Measurements from ENCODE around the gene EPS15.
"Not testable (repeated sequence)": the region's sequence is repeated elsewhere in the genome, so short reads cannot be mapped to it uniquely, and the experiment has no call there.

EPS15 gene

DNA sequence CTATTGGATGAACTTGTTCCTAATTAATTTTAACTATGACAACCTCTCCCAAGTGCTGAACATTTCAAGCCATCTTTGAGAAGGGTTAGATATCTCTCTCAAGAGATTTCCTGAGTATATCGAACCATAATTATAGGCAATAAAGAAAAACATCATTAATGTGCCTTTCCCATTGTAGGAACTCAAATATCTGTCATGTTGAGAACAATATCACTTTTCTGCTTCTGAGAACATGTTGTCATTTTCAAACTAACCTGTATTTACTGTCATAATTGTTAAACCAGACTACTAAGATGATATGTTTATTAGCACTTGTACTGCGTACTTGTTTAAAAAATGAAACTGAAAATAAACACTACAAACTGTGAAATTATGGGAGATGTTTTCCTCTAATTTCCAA lies 4.3 kb downstream of the EPS15 start:
- no peak for FAIRE-seq

- no peak for FAIRE-seq
Measured at GRCh38 chr1:51512606-51513005, 6.5 kb downstream of the EPS15 start.

DNA sequence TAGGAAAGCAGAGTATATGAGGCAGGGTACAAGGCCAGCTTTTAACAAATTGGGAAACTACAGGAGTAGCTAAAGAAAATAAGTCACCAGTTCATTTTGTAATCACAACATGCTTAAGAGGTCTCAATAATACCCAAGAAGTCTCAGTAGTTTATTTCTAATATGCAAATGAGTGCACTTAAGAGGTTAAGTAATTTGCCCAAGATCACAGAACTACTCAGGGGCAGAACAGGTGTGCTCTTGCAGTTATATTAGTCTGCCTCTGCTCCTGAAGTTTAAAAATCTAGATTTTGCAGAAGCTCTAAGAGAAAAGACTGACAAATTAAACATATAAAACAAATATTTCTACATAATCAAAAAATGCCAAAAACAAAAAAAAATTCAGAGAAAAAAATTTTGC lies 6.9 kb downstream of the EPS15 start:
- FAIRE-seq, result no peak

- FAIRE-seq, result no peak
Measured at GRCh38 chr1:51509773-51510172, 9.3 kb downstream of the EPS15 start.

DNA sequence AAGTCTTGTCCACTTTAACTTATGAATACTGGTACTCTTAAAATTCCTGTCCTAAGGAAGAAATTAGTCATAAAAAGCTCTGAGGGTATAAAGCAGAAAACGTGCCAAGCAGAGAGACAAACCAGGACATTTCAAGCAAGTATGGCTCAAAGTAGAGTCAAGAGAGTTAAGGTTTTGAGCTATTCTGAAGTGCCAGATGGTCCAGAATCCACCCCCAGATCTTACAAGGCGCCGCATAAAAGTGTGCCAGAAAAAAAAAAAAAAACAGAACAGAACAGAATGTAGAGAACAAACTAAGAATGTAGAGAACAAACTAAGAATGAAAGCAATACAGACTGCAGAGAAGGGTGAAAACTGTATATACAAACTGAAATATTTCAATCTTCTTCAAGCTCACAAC lies 12.5 kb downstream of the EPS15 start:
- no peak for FAIRE-seq

DNA sequence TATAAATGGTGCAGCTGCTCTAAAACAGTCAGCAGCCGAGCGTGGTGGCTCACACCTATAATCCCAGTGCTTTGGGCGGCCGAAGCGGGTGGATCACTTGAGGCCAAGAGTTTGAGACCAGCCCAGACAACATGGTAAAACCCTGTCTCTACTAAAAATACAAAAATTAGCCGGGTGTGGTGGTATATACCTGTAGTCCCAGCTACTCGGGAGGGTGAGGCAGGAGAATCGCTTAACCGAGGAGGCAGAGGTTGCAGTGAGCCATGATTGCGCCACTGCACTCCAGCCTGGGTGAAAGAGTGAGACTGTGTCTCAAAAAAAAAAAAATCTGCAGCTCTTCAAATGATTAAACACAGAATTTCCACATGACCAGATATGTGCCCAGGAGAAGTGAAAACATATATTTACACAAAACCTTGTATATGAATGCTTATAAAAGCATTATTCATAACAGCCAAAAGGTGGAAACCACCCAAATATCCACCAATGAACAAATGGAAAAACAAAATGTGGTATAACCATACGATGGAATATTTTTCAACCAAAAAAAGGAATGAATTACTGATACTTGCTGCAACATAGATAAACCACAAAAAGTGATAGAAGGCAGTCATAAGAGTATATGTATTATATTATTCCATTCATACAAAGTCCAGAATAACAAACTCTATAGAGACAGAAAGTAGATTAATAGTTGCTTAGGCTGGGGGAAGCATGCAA lies 14.1 kb downstream of the EPS15 start:
- no peak for FAIRE-seq

- not testable (repeated sequence) for FAIRE-seq
Measured at GRCh38 chr1:51501218-51501630, 17.8 kb downstream of the EPS15 start.

- no peak for FAIRE-seq
Measured at GRCh38 chr1:51499694-51500093, 19.4 kb downstream of the EPS15 start.

DNA sequence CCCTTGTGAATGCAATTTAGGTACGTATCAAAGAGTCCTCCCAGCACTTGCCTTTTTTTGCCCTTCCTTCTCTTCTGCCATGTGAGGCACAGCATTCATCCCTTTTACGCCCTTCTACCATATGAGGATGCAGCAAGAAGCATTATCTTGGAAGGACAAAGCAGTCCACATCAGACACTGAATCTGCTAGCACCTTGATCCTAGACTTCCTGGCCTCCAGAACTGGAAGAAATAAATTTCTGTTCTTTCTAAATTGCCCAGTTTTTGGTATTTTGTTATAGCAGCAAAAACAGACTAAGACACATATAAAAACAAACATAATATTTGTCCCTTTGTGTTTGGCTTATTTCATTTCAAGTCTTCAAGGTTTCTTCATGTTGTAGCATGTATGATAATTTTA lies 20.1 kb downstream of the EPS15 start:
- no peak for FAIRE-seq

DNA sequence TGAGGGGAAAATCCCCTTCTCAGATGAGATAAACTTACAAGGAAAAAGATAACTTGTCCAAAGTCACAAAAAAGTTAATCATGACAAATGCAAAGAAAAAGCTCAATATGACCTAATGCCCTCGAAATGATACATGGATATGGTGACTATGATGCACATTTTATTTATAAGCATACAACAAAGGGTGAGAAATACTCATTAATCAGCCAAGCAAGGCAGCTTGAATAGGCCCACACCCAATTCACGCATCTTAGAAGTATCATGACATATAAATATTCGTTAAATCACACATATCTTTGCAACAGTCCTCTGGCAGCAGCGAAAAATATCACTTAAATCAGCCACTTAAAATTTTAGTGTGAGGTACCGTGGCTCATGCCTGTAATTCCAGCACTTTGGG lies 21.7 kb downstream of the EPS15 start:
- no peak for FAIRE-seq

DNA sequence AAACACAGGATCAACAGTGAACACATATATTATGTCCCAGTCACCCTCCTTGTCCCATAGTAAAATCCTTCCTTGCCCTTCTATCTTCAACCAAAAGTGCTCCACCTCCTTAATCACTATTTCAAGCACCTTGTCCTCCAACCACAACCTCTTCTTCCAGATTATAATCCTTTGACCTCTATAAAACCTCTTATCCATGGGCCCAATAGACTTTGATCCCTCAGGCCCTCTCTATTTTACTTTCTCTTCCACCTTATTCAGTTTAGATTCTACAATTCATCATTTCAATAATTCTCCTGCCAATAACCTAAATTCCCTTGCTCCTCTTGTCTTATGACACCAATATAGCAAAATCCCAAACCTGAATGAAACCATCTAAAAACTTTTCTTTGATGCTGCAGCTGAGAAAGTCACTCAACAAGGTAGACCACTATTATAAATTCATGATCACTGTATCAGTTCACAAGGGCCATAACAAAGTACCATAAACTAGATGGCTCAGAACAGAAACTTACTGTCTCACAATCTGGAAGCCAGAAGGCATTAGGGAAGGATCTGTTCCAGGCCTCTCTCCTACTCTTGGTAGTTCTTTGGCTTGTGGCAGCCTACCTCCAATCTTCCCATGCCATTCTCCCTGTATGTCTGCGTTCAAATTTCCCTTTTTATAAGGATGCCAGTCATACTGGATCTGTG lies 24.8 kb downstream of the EPS15 start:
- no peak for FAIRE-seq

DNA sequence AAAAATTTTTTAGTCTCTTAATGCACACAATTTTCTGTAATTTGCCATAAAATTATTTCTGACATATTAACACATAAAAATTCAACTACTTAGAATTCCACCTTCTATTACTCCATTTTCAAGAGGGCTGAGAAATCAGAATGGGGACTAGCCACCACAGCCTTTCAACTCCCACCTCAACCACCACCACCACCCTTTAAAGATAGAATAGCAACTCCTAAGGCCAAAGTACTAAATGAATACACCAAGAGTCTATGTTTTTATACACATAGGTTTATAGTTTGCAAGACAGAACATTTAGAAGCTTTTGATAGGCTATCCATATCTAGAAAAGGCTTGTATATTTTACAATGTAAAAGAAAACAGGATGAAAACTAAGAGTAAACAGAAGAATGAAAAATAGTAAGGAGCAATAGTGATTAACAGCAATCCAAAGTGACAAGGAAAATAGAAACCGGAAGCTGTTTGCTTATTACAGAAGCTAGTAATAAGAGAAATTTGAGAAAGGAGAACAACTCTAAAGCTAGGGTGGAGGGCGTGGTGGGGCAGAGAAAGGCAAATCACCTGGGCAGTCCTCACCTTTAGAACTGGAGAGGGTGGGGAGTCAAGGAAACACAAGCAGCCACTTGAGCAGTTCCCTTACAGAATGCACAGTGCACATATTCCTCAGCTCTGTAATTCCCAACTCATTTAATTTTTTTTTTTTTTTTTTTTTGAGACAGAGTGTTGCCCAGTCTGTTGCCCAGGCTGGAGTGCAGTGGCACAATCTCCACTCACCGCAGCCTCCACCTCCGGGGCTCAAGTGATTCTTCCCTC lies 27.7 kb downstream of the EPS15 start:
- FAIRE-seq, result no peak

DNA sequence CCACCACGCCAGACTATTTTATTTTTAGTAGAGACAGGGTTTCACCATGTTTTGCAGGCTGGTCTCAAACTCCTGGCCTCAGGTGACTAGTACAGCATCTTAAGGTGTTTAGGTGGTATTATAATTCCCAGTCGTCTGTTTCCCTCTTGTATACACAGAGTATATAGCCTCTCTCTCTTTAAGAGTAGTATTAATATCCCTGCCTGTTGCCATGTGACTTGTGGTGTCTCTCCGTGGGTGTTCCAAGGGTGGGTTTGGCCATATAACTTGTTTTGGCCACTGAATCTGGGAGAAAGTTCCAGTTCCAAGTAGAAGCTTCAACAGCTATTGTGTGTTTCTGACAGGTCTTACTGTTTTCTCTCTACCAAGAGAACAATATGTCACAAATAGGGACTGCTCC lies 29.6 kb downstream of the EPS15 start:
- FAIRE-seq, result no peak

GRCh38 chr1:51488372-51489050 lies 30.6 kb downstream of the EPS15 start:
- FAIRE-seq, result no peak

GRCh38 chr1:51487628-51488027 lies 31.4 kb downstream of the EPS15 start:
- FAIRE-seq, result no peak

DNA sequence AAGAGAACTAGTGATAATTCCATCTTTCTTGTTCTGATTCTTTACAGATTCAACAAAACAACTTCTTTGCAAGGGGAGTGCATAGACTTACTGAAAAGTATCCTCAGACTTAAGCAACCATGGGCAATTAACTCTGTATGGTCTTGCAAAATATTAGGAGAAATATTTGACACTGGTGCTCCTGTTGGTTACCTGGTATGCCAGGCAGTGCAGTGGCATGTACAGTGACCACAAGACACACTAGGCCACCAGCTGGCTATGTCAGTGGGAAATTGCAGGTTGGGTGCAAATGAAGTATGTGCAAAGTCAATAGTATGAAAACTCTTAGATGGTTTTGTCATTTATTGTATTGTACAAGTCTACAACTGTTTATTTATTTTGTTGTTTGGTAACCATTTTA lies 34.5 kb downstream of the EPS15 start:
- no peak for FAIRE-seq

GRCh38 chr1:51482881-51483280 lies 36.2 kb downstream of the EPS15 start:
- FAIRE-seq, result no peak

- not testable (repeated sequence) for FAIRE-seq
Measured at GRCh38 chr1:51474832-51475620, 44.0 kb downstream of the EPS15 start.

GRCh38 chr1:51473331-51474115 lies 45.5 kb downstream of the EPS15 start:
- FAIRE-seq, result no peak

DNA sequence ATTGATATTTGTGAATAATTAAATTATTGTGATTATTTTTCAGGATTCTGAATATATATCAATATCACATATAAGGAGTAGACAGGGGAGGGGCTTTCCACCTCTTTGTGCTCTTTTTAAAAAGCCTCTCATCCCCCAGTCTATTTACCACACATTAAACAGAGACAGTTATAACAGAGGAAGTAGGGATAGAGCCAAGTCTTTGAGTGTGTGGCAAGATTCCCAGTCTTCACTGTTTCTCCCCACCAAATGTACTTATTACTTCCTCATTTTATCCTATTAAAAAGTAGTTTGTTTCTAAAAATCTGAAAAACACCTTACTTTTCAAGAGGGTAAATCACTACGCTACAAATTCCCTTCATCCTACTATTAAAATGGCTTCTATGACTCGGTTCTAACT lies 46.7 kb downstream of the EPS15 start:
- FAIRE-seq, result no peak

DNA sequence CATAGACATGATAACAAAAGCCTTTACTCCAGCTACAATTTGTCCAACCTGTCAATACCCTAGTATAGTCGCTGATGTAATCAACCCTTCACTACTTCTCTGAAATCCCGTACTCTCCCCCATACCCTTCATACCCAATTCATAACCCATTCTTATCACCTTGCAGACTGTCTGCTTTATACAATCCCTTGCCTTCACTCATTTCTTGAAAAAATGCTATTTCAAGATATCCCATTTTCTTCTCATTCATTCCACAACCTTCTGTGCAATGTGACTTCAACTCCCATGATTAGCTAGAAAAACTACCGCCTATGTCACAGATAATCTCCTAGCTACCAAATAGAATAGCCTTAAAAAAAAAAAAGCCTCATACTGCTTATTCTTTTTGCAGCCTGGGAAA lies 49.5 kb downstream of the EPS15 start:
- FAIRE-seq, result no peak

DNA sequence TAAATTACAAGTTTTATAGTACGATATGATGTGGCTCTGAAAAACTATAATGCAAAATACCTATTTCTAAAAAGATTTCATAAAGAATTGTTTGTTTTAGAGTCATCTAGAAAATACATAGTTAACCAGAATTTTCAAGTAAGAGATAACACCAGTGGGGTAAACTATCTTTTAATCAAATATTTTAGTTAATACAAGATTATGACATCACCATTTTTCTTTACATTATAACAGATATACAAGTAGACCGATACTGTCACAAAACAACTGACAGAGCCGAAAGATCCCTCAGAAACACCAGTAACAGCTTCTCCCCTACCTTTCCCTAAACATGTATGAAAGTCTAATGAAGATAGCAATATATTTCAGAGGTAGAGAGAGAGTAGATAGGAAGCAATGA lies 54.2 kb downstream of the EPS15 start:
- peak; percentile 19 for FAIRE-seq

Measured in TTC549 (cell line).